Measurements from ENCODE around the gene ZNF683.
A peak's percentile ranks its signal among the peaks of the same experiment; 100 is the strongest.

The ZNF683 gene

GRCh38 chr1:26384076-26384475, 11.5 kb upstream of the ZNF683 start:
- Histone ChIP-seq H3K36me3 (ENCODE audit: insufficient read depth, low read length) (no peaks in the 10 kb centered on the region), H3K4me1 (ENCODE audit: insufficient read depth, low read length) (peaks cover 14% of the 10 kb centered on the region), H3K27me3 (ENCODE audit: insufficient read depth, low read length, poor library complexity) (peaks cover 5% of the 10 kb centered on the region), H2AFZ (ENCODE audit: low read depth, low read length) (no peak overlapping the region), H3K9ac (ENCODE audit: low read depth, low read length) (no peak overlapping the region), H4K20me1 (ENCODE audit: insufficient read depth, low read length) (no peaks in the 10 kb centered on the region), H3K4me2 (ENCODE audit: insufficient read depth, low read length) (no peak overlapping the region), H3K9me3 (ENCODE audit: insufficient read depth, low read length, severe bottlenecking) (no peaks in the 10 kb centered on the region), H3K4me3 (ENCODE audit: low read depth in 1 of 2, low read length in 2 of 2) (no peak overlapping the region), H3K27ac (ENCODE audit: low read length) (no peak overlapping the region), H3K79me2 (ENCODE audit: insufficient read depth, low read length) (no peaks in the 10 kb centered on the region)
- no peak for ATAC-seq (ENCODE audit: insufficient read depth, low read depth)
- TF ChIP-seq EZH2 (IDR thresholded peaks at IDR 0.05; ENCODE audit: borderline replicate concordance, low read depth, low read length, severe bottlenecking) (no peak), CTCF (IDR thresholded peaks at IDR 0.05; ENCODE audit: borderline replicate concordance, extremely low read depth, low read length, poor library complexity, severe bottlenecking) (no peak)
- no peak for DNase-seq

GRCh38 chr1:26378879-26379251, 6.3 kb upstream of the ZNF683 start:
- Histone ChIP-seq H3K27ac (ENCODE audit: low read length) (peak overlapping the region; percentile 3; the same call in 1 of the 2 replicates), H3K4me3 (ENCODE audit: low read depth in 1 of 2, low read length in 2 of 2) (no peak overlapping the region), H3K4me1 (ENCODE audit: insufficient read depth, low read length) (peaks cover 24% of the 10 kb centered on the region), H3K79me2 (ENCODE audit: insufficient read depth, low read length) (no peaks in the 10 kb centered on the region), H3K4me2 (ENCODE audit: insufficient read depth, low read length) (peak overlapping the region; percentile 40), H3K27me3 (ENCODE audit: insufficient read depth, low read length, poor library complexity) (no peaks in the 10 kb centered on the region), H4K20me1 (ENCODE audit: insufficient read depth, low read length) (0 out of 2 replicates have a peak, but pooled peaks cover 2% of the 10 kb centered on the region), H2AFZ (ENCODE audit: low read depth, low read length) (no peak overlapping the region), H3K36me3 (ENCODE audit: insufficient read depth, low read length) (no peaks in the 10 kb centered on the region), H3K9me3 (ENCODE audit: insufficient read depth, low read length, severe bottlenecking) (no peaks in the 10 kb centered on the region), H3K9ac (ENCODE audit: low read depth, low read length) (no peak overlapping the region)
- DNase-seq (no peak), ATAC-seq (ENCODE audit: insufficient read depth, low read depth) (no peak)
- TF ChIP-seq CTCF (IDR thresholded peaks at IDR 0.05; ENCODE audit: borderline replicate concordance, extremely low read depth, low read length, poor library complexity, severe bottlenecking) = no peak
- TF ChIP-seq EZH2 (IDR thresholded peaks at IDR 0.05; ENCODE audit: borderline replicate concordance, low read depth, low read length, severe bottlenecking) = no peak

GRCh38 chr1:26378088-26378878, 5.7 kb upstream of the ZNF683 start:
- no peaks in the 10 kb centered on the region for H3K79me2 ChIP-seq (ENCODE audit: insufficient read depth, low read length)
- H3K36me3 ChIP-seq (ENCODE audit: insufficient read depth, low read length) = no peaks in the 10 kb centered on the region
- ATAC-seq (ENCODE audit: insufficient read depth, low read depth) = peak; percentile 97
- TF ChIP-seq EZH2 (IDR thresholded peaks at IDR 0.05; ENCODE audit: borderline replicate concordance, low read depth, low read length, severe bottlenecking) (no peak), CTCF (IDR thresholded peaks at IDR 0.05; ENCODE audit: borderline replicate concordance, extremely low read depth, low read length, poor library complexity, severe bottlenecking) (no peak)
- no peak overlapping the region for H2AFZ ChIP-seq (ENCODE audit: low read depth, low read length)
- peak overlapping the region; percentile 40 for H3K4me2 ChIP-seq (ENCODE audit: insufficient read depth, low read length)
- H3K27me3 ChIP-seq (ENCODE audit: insufficient read depth, low read length, poor library complexity) = no peaks in the 10 kb centered on the region
- H3K4me3 ChIP-seq (ENCODE audit: low read depth in 1 of 2, low read length in 2 of 2) = no peak overlapping the region
- no peaks in the 10 kb centered on the region for H3K9me3 ChIP-seq (ENCODE audit: insufficient read depth, low read length, severe bottlenecking)
- DNase-seq = peak; percentile 86
- peak overlapping the region; percentile 55 for H3K27ac ChIP-seq (ENCODE audit: low read length)
- no peak overlapping the region for H3K9ac ChIP-seq (ENCODE audit: low read depth, low read length)
- H4K20me1 ChIP-seq (ENCODE audit: insufficient read depth, low read length) = 0 out of 2 replicates have a peak, but pooled peaks cover 2% of the 10 kb centered on the region
- peaks cover 24% of the 10 kb centered on the region for H3K4me1 ChIP-seq (ENCODE audit: insufficient read depth, low read length)

Data from DND-41 (cell line).